Astrocyte (in vitro differentiated cells and primary cell): ENCODE data around the gene B3GNT5.

Source experiments
- CTCF ChIP-seq: IDR thresholded peaks from 2 replicates; pipeline ENCODE4 v1.5.1; 2011; ENCODE audit warnings: low read depth, mild to moderate bottlenecking, inconsistent platforms, low read length, moderate library complexity; ENCODE audit not compliant: insufficient read depth
- EZH2 ChIP-seq: IDR thresholded peaks from 2 replicates; pipeline ENCODE4 v1.6.1; 2012; ENCODE audit warnings: mild to moderate bottlenecking, low read length, inconsistent platforms; ENCODE audit not compliant: insufficient read depth

DNA sequence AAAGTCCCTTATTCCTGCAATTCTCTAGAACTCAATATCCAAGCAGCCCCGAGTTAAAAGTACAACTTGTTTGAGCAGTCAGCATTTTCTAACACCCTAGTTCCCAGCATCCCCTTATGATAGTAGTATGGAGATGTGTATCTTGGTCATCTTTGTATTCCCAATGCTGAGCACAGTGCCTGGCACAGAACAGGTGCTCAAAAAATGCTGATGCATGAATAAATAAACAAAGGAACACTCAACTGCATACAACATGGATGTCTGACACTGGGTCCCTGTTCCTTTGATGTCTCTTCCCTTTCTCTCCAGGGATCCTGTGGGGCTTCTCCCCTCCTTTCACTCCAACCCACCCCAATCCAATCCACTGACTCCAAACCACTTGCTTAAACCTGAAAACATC is 23.9 kb upstream of the B3GNT5 start:
- TF ChIP-seq CTCF (no peak), EZH2 (no peak)
